HL-60 (cell line): ENCODE results near the gene PTPRN.

ENCODE experiments used
- DNase-seq, 2 experiments: peaks; one replicate each; pipeline ENCODE4 v3.0.0-alpha.2; 2010 to 2020; ENCODE audit warnings: low read depth in 1 of 2, low spot score in 1 of 2
- H3K27ac ChIP-seq: fragments of 250-450 bp; sonication (Bioruptor Pico); replicated peaks from 2 replicates; pipeline ENCODE4 v1.5.1; 2020; ENCODE audit warnings: mild to moderate bottlenecking, moderate library complexity
- H3K27me3 ChIP-seq: fragments of 250-450 bp; sonication (Bioruptor Pico); 2 replicates; pipeline ENCODE4 v1.5.1; 2021; ENCODE audit warnings: mild to moderate bottlenecking, moderate library complexity; ENCODE audit not compliant: insufficient read depth, poor library complexity, severe bottlenecking
- H3K4me3 ChIP-seq: replicated peaks from 2 replicates; pipeline ENCODE4 v1.5.1; 2011; ENCODE audit warnings: mild to moderate bottlenecking, control low read depth, low read length; ENCODE audit not compliant: insufficient read depth
- GABPA ChIP-seq: IDR thresholded peaks from 2 replicates; pipeline ENCODE4 v1.6.1; 2012; ENCODE audit warnings: low read depth
- POLR2AphosphoS5 ChIP-seq: IDR thresholded peaks from 2 replicates; pipeline ENCODE4 v1.6.1; 2012; ENCODE audit warnings: low read depth
- SPI1 ChIP-seq: IDR thresholded peaks from 2 replicates; pipeline ENCODE4 v1.6.1; 2012; ENCODE audit warnings: low read depth, mild to moderate bottlenecking, borderline replicate concordance
- TF ChIP-seq, protein P1 (sequence below): IDR thresholded peaks from one replicate; pipeline ENCODE4 v1.5.1; 2011; ENCODE audit warnings: low read length, control low read depth, inconsistent platforms; ENCODE audit not compliant: insufficient read depth
- TF ChIP-seq, protein P2 (sequence below): IDR thresholded peaks from 2 replicates; pipeline ENCODE4 v1.6.1; 2012; ENCODE audit warnings: low read depth; ENCODE audit not compliant: insufficient replicate concordance

Gene PTPRN

DNA sequence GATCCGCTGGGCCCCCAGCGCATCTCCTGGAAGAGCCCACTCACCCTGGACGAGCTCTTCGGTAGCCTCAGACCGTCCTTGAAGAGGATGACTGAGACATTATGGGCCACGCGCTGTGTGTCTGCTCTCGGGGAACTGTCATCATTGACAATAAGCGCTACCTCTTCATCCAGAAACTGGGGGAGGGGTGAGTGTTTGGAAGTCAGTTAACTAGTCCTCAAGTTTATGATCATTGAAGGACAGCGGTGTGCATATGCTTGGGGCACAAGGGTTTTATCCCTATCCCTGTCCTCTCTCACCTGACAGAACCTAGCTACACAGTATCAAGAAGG, 63.3 kb downstream of the PTPRN start:
- no peak for DNase-seq
- Histone ChIP-seq H3K27ac (peak overlapping the region; percentile 85), H3K4me3 (peak overlapping the region; percentile 87), H3K27me3 (no peaks in the 10 kb centered on the region)
- TF ChIP-seq, protein P1, sequence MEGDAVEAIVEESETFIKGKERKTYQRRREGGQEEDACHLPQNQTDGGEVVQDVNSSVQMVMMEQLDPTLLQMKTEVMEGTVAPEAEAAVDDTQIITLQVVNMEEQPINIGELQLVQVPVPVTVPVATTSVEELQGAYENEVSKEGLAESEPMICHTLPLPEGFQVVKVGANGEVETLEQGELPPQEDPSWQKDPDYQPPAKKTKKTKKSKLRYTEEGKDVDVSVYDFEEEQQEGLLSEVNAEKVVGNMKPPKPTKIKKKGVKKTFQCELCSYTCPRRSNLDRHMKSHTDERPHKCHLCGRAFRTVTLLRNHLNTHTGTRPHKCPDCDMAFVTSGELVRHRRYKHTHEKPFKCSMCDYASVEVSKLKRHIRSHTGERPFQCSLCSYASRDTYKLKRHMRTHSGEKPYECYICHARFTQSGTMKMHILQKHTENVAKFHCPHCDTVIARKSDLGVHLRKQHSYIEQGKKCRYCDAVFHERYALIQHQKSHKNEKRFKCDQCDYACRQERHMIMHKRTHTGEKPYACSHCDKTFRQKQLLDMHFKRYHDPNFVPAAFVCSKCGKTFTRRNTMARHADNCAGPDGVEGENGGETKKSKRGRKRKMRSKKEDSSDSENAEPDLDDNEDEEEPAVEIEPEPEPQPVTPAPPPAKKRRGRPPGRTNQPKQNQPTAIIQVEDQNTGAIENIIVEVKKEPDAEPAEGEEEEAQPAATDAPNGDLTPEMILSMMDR = no peak
- TF ChIP-seq, protein P2, sequence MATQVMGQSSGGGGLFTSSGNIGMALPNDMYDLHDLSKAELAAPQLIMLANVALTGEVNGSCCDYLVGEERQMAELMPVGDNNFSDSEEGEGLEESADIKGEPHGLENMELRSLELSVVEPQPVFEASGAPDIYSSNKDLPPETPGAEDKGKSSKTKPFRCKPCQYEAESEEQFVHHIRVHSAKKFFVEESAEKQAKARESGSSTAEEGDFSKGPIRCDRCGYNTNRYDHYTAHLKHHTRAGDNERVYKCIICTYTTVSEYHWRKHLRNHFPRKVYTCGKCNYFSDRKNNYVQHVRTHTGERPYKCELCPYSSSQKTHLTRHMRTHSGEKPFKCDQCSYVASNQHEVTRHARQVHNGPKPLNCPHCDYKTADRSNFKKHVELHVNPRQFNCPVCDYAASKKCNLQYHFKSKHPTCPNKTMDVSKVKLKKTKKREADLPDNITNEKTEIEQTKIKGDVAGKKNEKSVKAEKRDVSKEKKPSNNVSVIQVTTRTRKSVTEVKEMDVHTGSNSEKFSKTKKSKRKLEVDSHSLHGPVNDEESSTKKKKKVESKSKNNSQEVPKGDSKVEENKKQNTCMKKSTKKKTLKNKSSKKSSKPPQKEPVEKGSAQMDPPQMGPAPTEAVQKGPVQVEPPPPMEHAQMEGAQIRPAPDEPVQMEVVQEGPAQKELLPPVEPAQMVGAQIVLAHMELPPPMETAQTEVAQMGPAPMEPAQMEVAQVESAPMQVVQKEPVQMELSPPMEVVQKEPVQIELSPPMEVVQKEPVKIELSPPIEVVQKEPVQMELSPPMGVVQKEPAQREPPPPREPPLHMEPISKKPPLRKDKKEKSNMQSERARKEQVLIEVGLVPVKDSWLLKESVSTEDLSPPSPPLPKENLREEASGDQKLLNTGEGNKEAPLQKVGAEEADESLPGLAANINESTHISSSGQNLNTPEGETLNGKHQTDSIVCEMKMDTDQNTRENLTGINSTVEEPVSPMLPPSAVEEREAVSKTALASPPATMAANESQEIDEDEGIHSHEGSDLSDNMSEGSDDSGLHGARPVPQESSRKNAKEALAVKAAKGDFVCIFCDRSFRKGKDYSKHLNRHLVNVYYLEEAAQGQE = no peak
- TF ChIP-seq POLR2AphosphoS5 (no peak), SPI1 (no peak), GABPA (no peak)

DNA sequence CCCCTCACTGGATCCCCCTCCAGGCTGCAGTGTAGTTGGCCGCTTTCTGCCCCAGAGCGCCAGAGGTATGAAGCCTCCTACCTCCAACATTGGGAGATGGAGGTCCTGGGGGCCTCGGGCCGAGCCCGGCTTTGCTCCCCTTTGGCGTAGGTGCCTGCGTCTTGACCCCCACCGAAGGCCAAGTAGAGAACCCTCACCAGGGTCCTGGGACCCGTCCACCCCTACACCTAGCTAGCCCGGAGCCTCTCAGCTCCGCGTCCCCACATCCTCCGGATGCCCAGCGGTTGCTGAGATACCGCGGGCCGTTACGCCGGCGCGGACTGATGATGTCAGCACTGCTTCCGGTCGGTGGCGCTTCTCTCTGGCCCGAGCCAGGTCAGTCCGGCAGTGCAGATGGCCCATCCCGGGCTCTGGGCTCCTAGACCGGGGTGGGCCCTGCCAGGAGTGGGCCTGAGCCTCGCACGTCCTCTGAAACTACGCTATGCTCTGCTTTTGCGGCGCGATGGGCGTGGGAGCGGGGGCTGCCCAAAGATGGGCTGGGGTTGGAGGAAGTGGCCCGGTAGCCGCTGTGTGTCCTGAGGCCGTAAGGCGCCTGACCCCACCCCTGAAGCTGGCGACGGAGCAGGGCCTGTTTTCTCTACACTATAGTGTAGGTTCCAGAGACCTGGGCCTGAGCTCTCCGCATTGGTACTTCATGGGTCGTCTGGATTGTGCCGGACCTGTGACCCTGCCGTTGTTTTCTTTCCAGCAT, 63.9 kb downstream of the PTPRN start, which contains the start of the genes GLB1L and STK16:
Gene GLB1L, minus strand, starts transcription at position 297 of the 751 bp plus-strand sequence. CDS start 1,871 bp downstream, outside the sequence.
Gene STK16, plus strand, starts transcription at position 332 of the 751 bp plus-strand sequence. CDS start 521 bp downstream, outside the sequence.
- peak; percentile 90 to 93 for DNase-seq
- TF ChIP-seq, protein P2 = no peak
- peak; percentile 54 for TF ChIP-seq POLR2AphosphoS5
- peak; percentile 52; the same call in 1 of the 2 replicates for TF ChIP-seq SPI1
- TF ChIP-seq, protein P1 = no peak
- TF ChIP-seq GABPA = peak; percentile 78
- H3K4me3 ChIP-seq = peak within 1 kb of the TSS; percentile 87
- peak within 1 kb of the TSS; percentile 85 for H3K27ac ChIP-seq
- H3K27me3 ChIP-seq = no peaks in the 10 kb centered on the region

DNA sequence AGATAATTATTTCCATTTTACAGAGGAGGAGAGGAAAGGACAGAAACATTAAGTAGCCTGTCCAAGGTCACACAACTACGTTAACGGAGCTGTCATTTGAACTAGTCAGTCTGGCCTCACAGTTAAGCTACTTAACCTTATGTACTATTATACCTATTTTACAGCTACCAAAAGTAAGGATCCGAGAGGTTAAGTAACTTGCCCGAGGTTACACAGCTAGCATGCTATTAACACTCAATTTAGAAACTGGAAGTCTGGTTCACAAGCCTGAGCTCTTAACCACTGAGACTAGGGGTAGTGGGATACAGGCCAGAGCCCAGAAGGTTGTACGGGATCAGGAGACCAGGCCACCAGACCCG, 64.4 kb downstream of the PTPRN start:
- Histone ChIP-seq H3K27me3 (no peaks in the 10 kb centered on the region), H3K27ac (peak overlapping the region; percentile 85), H3K4me3 (peak overlapping the region; percentile 87)
- TF ChIP-seq, protein P1 = no peak
- TF ChIP-seq, protein P2 = no peak
- TF ChIP-seq GABPA = no peak
- TF ChIP-seq SPI1 = no peak
- no peak for TF ChIP-seq POLR2AphosphoS5
- no peak for DNase-seq
